IPS-18c (cell line): ENCODE data around the gene ATRX.
"Not testable (repeated sequence)": the region's sequence is repeated elsewhere in the genome, so short reads cannot be mapped to it uniquely, and the experiment has no call there.

Experiments
- H3K4me3 ChIP-seq: 2 replicates; pipeline ENCODE4 v1.7.0; 2013; ENCODE audit warnings: low read depth, mild to moderate bottlenecking, low read length, moderate library complexity; ENCODE audit not compliant: insufficient read depth
- H3K9me3 ChIP-seq: one replicate; pipeline ENCODE4 v1.6.1; 2013; ENCODE audit warnings: mild to moderate bottlenecking, low read length, moderate library complexity; ENCODE audit not compliant: control insufficient read depth, insufficient read depth

The ATRX gene

GRCh38 chrX:77743720-77744119 is 42.3 kb downstream of the ATRX start:
- no peak overlapping the region for H3K4me3 ChIP-seq
- peaks cover 4% of the 10 kb centered on the region for H3K9me3 ChIP-seq

GRCh38 chrX:77742788-77743476 is 43.1 kb downstream of the ATRX start:
- H3K4me3 ChIP-seq: no peak overlapping the region

GRCh38 chrX:77740376-77740905 is 45.6 kb downstream of the ATRX start:
- Histone ChIP-seq H3K4me3 (no peak overlapping the region), H3K9me3 (peaks cover 4% of the 10 kb centered on the region)

More at GRCh38 chrX:77742788-77743476, 43.1 kb downstream of the ATRX start:
- H3K9me3 ChIP-seq: peaks cover 4% of the 10 kb centered on the region

GRCh38 chrX:77733342-77733741 is 52.7 kb downstream of the ATRX start:
- Histone ChIP-seq H3K9me3 (no peaks in the 10 kb centered on the region), H3K4me3 (no peak overlapping the region)

GRCh38 chrX:77731821-77732419 is 54.1 kb downstream of the ATRX start:
- Histone ChIP-seq H3K9me3 (no peaks in the 10 kb centered on the region), H3K4me3 (no peak overlapping the region)

- not testable (repeated sequence) for H3K9me3 ChIP-seq, H3K4me3 ChIP-seq
These were observed 59.9 kb downstream of the ATRX start for GRCh38 chrX:77726095-77726494.

GRCh38 chrX:77723681-77724080 is 62.3 kb downstream of the ATRX start:
- Histone ChIP-seq H3K9me3 (peaks cover 2% of the 10 kb centered on the region), H3K4me3 (no peak overlapping the region)

- H3K9me3 ChIP-seq: peaks cover 2% of the 10 kb centered on the region
- no peak overlapping the region for H3K4me3 ChIP-seq
These were observed 66.6 kb downstream of the ATRX start for GRCh38 chrX:77719388-77719787.

GRCh38 chrX:77704881-77705280 is 81.1 kb downstream of the ATRX start:
- Histone ChIP-seq H3K4me3 (no peak overlapping the region), H3K9me3 (peaks cover 7% of the 10 kb centered on the region)

- Histone ChIP-seq H3K4me3 (no peak overlapping the region), H3K9me3 (peaks cover 7% of the 10 kb centered on the region)
These were observed 87.8 kb downstream of the ATRX start for GRCh38 chrX:77698242-77698641.

GRCh38 chrX:77694491-77694890 is 91.5 kb downstream of the ATRX start:
- H3K9me3 ChIP-seq: peaks cover 4% of the 10 kb centered on the region
- no peak overlapping the region for H3K4me3 ChIP-seq

GRCh38 chrX:77693594-77693993 is 92.4 kb downstream of the ATRX start:
- Histone ChIP-seq H3K4me3 (no peak overlapping the region), H3K9me3 (peaks cover 4% of the 10 kb centered on the region)

GRCh38 chrX:77691916-77692315 is 94.1 kb downstream of the ATRX start:
- H3K4me3 ChIP-seq: no peak overlapping the region

GRCh38 chrX:77689376-77689775 is 96.6 kb downstream of the ATRX start:
- H3K9me3 ChIP-seq: peaks cover 2% of the 10 kb centered on the region
- no peak overlapping the region for H3K4me3 ChIP-seq

More at GRCh38 chrX:77691916-77692315, 94.1 kb downstream of the ATRX start:
- H3K9me3 ChIP-seq: no peaks in the 10 kb centered on the region

GRCh38 chrX:77685683-77686082 is 100.3 kb downstream of the ATRX start:
- H3K9me3 ChIP-seq, H3K4me3 ChIP-seq: not testable (repeated sequence)

GRCh38 chrX:77679144-77679543 is 106.9 kb downstream of the ATRX start:
- H3K9me3 ChIP-seq: no peaks in the 10 kb centered on the region
- H3K4me3 ChIP-seq: no peak overlapping the region

GRCh38 chrX:77675986-77676385 is 110.0 kb downstream of the ATRX start:
- no peak overlapping the region for H3K4me3 ChIP-seq
- no peaks in the 10 kb centered on the region for H3K9me3 ChIP-seq

GRCh38 chrX:77668391-77669237 is 117.4 kb downstream of the ATRX start:
- Histone ChIP-seq H3K9me3 (no peaks in the 10 kb centered on the region), H3K4me3 (no peak overlapping the region)
